Activated B cell treated with CpG ODN at 0.5 μM for 24 hours (primary cell): Measurements from ENCODE around the gene NR2F6. TPM values are rescaled to one million over a fixed set of nuclear protein-coding genes. Genes with fewer than 3 reads are reported as not detected.
A peak's percentile ranks its signal among the peaks of the same experiment; 100 is the strongest.
"Not testable (repeated sequence)": the region's sequence is repeated elsewhere in the genome, so short reads cannot be mapped to it uniquely, and the experiment has no call there.

Experiments used
- ATAC-seq: fragments of 200-7000 bp; cut with Tn5 transposase; one replicate; pipeline ENCODE4 v1.10.0; 2021; ENCODE audit warnings: low read depth, mild to moderate bottlenecking, moderate library complexity
- CTCF ChIA-PET: fragments of 350-600 bp; sonication (Branson Sonifier 250); formaldehyde crosslinking; loops from one replicate; lab custom pipeline; 2021; ENCODE audit warnings: antibody characterized with exemption; lab: Charles Lee
- POLR2A ChIA-PET: fragments of 350-600 bp; sonication (Branson Sonifier 250); formaldehyde crosslinking; loops from one replicate; lab custom pipeline; 2021; ENCODE audit warnings: antibody characterized with exemption; lab: Charles Lee
- DNase-seq: peaks from one replicate; pipeline ENCODE4 v3.0.0; 2022
- H3K27ac Mint-ChIP-seq: one replicate; pipeline ENCODE4 v1.8.0; 2020; ENCODE audit warnings: mixed read lengths
- H3K27me3 Mint-ChIP-seq: one replicate; pipeline ENCODE4 v1.8.0; 2021; ENCODE audit warnings: mixed read lengths
- H3K36me3 Mint-ChIP-seq: one replicate; pipeline ENCODE4 v1.8.0; 2021; ENCODE audit warnings: low read depth, mixed read lengths
- H3K4me1 Mint-ChIP-seq: one replicate; pipeline ENCODE4 v1.8.0; 2021; ENCODE audit warnings: mixed read lengths
- H3K4me3 Mint-ChIP-seq: one replicate; pipeline ENCODE4 v1.8.0; 2020; ENCODE audit warnings: mild to moderate bottlenecking, mixed read lengths
- H3K9me3 Mint-ChIP-seq: one replicate; pipeline ENCODE4 v1.8.0; 2020; ENCODE audit warnings: mixed read lengths
- CTCF ChIP-seq: fragments of 200-600 bp; IDR thresholded peaks from one replicate; pipeline ENCODE4 v1.8.0; 2022; ENCODE audit warnings: antibody characterized with exemption, mild to moderate bottlenecking
- intact Hi-C: fragments of 100-400 bp; cut with micrococcal nuclease; formaldehyde crosslinking; loops from one replicate; pipeline ENCODE4 v1.15.1; 2024
- total RNA-seq: library from RNA; stranded (reverse); gene quantifications from 2 replicates; pipeline ENCODE4 v1.2.3, GENCODE V29; 2022

Gene NR2F6
- total RNA-seq, 1 donor from 2014 or later: 4.3 TPM

- peak; percentile 52 for TF ChIP-seq CTCF
- Mint-ChIP-seq H3K27ac (no peak overlapping the region), H3K9me3 (no peaks in the 10 kb centered on the region), H3K4me3 (peak overlapping the region; percentile 85), H3K36me3 (peaks cover 6% of the 10 kb centered on the region), H3K27me3 (no peaks in the 10 kb centered on the region), H3K4me1 (peaks cover 12% of the 10 kb centered on the region)
- ATAC-seq: peak; percentile 84
- peak; percentile 79 for DNase-seq
- intact Hi-C loops: loop anchor here (1.0 to 2.0 kb wide), 7 partner anchors 21 to 568 kb away; partner anchors contain the start of genes HAUS8 and MYO9B
- ChIA-PET POLR2A (interaction anchor here (0.5 to 4.5 kb wide), 7 partner anchors 10 to 206 kb away, joined by 3 to 40 read pairs (median 5); partner anchors contain the start of genes BABAM1 and DDA1), CTCF (interaction anchor here (0.8 to 2.3 kb wide), 14 partner anchors 16 to 568 kb away, joined by 3 to 10 read pairs (median 4); no protein-coding TSS in a partner anchor)
Observed at GRCh38 chr19:17282488-17283125, 36.9 kb upstream of the NR2F6 start.

- Mint-ChIP-seq H3K27me3 (no peaks in the 10 kb centered on the region), H3K4me1 (peaks cover 12% of the 10 kb centered on the region), H3K4me3 (peak within 1 kb of the TSS; percentile 85), H3K9me3 (no peaks in the 10 kb centered on the region), H3K27ac (peak within 1 kb of the TSS; percentile 46), H3K36me3 (peaks cover 14% of the 10 kb centered on the region)
- DNase-seq (peak; percentile 69), ATAC-seq (peak; percentile 68)
- ChIA-PET POLR2A (interaction anchor here (0.6 to 4.5 kb wide), 15 partner anchors 8 to 1137 kb away, joined by 3 to 40 read pairs (median 5); partner anchors contain the start of genes BABAM1 and DDA1), CTCF (interaction anchor here (0.7 to 2.7 kb wide), 18 partner anchors 15 to 1066 kb away, joined by 3 to 19 read pairs (median 4); partner anchors contain the start of genes ABHD8, DDA1, MRPL34 and USHBP1)
- TF ChIP-seq CTCF: no peak
- intact Hi-C loops: loop anchor here (1.0 to 2.0 kb wide), 8 partner anchors 15 to 567 kb away; partner anchors contain the start of genes BABAM1, HAUS8 and MYO9B
Observed at GRCh38 chr19:17281391-17282304, 35.9 kb upstream of the NR2F6 start, which contains the start of gene ANKLE1. TSS of gene ANKLE1 (plus strand) at chr19:17281901. CDS start at chr19:17281921, 20 bp downstream.

- Mint-ChIP-seq H3K27me3 (no peaks in the 10 kb centered on the region), H3K4me3 (no peak overlapping the region), H3K4me1 (peaks cover 12% of the 10 kb centered on the region), H3K9me3 (no peaks in the 10 kb centered on the region), H3K36me3 (peaks cover 32% of the 10 kb centered on the region), H3K27ac (no peak overlapping the region)
- no peak for TF ChIP-seq CTCF
- POLR2A ChIA-PET: interaction anchor here (1.1 to 4.5 kb wide), 2 partner anchors 12 to 24 kb away, joined by 3 to 40 read pairs; partner anchors contain the start of genes ABHD8 and BABAM1
- CTCF ChIA-PET: interaction anchor here (0.6 to 2.7 kb wide), 2 partner anchors 10 to 19 kb away, joined by 3 to 19 read pairs; no protein-coding TSS in a partner anchor
- intact Hi-C loops: no loop called here
- DNase-seq (no peak), ATAC-seq (no peak)
Observed at GRCh38 chr19:17279436-17279835, 33.7 kb upstream of the NR2F6 start.

GRCh38 chr19:17275441-17276175 is 29.9 kb upstream of the NR2F6 start:
- no peak overlapping the region for H3K4me3 Mint-ChIP-seq
- DNase-seq (no peak), ATAC-seq (no peak)
- H3K27ac Mint-ChIP-seq: no peak overlapping the region
- CTCF ChIA-PET: no interaction called here
- H3K36me3 Mint-ChIP-seq: peaks cover 51% of the 10 kb centered on the region
- H3K27me3 Mint-ChIP-seq: no peaks in the 10 kb centered on the region
- H3K4me1 Mint-ChIP-seq: no peaks in the 10 kb centered on the region
- POLR2A ChIA-PET: interaction anchor here (0.8 kb wide), 1 partner anchor 9 kb away, joined by 3 read pairs; the partner anchor contains the start of gene BABAM1
- no peak for TF ChIP-seq CTCF
- intact Hi-C loops: no loop called here
- H3K9me3 Mint-ChIP-seq: no peaks in the 10 kb centered on the region

- H3K4me1 Mint-ChIP-seq, ATAC-seq, POLR2A ChIA-PET, H3K27ac Mint-ChIP-seq, CTCF ChIA-PET, H3K9me3 Mint-ChIP-seq, H3K27me3 Mint-ChIP-seq, intact Hi-C loops, DNase-seq, H3K4me3 Mint-ChIP-seq: not testable (repeated sequence)
- peaks cover 58% of the 10 kb centered on the region for H3K36me3 Mint-ChIP-seq
Observed at GRCh38 chr19:17274892-17275291, 29.2 kb upstream of the NR2F6 start.
